Measurements from ENCODE around the gene GCHFR. TPM values are rescaled to one million over a fixed set of nuclear protein-coding genes. Genes with fewer than 3 reads are reported as not detected.

The GCHFR gene
- 3.5 and 3.6 TPM in 2 replicates for total RNA-seq

GRCh38 chr15:40763801-40764628 is at the start of gene GCHFR:
TSS of gene GCHFR (plus strand) at chr15:40764068. CDS start at chr15:40764181, 113 bp downstream.

GRCh38 chr15:40754883-40755811 is 8.7 kb upstream of the GCHFR start, which contains the start of gene RMDN3:
TSS of gene RMDN3 (minus strand) at chr15:40755254. CDS start at chr15:40754783, 471 bp downstream.

GRCh38 chr15:40769274-40770146 is 5.6 kb downstream of the GCHFR start, which contains the start of gene C15orf62:
TSS of gene C15orf62 (plus strand) at chr15:40769980. CDS start at chr15:40770496, 516 bp downstream.

GRCh38 chr15:40807028-40807887 is 43.4 kb downstream of the GCHFR start, which contains the start of the genes DNAJC17 and ZFYVE19:
TSS of gene DNAJC17 (minus strand) at chr15:40807473. CDS start at chr15:40807446, 27 bp downstream.
TSS of gene ZFYVE19 (plus strand) at chr15:40807089. CDS start at chr15:40807590, 501 bp downstream.

Small RNA genes lying within 50 kb of the gene (small RNA-seq; reads per million reads assigned to genes)
- gene SUMO2P15: not detected

Other genes with a start within 250 kb of the GCHFR start
- gene CCDC32, start 199.0 kb upstream of the GCHFR start, total RNA-seq: 19.4 and 21.3 TPM in 2 replicates
- gene RPUSD2, start 194.8 kb upstream of the GCHFR start, total RNA-seq: 10.8 and 11.7 TPM in 2 replicates
- 2.9 and 3.6 TPM in 2 replicates for gene KNL1, start 169.8 kb upstream of the GCHFR start, total RNA-seq
- 1.1 and 1.8 TPM in 2 replicates for gene RAD51, start 68.9 kb upstream of the GCHFR start, total RNA-seq
- gene RMDN3, start 8.8 kb upstream of the GCHFR start, total RNA-seq: 15.7 and 21.6 TPM in 2 replicates
- gene C15orf62, start 5.9 kb downstream of the GCHFR start, total RNA-seq: 0.12 TPM in 1 of 2 replicates, not detected in the other
- 14.1 and 16.2 TPM in 2 replicates for gene ZFYVE19, start 43.0 kb downstream of the GCHFR start, total RNA-seq
- 11.2 and 12.0 TPM in 2 replicates for gene DNAJC17, start 43.4 kb downstream of the GCHFR start, total RNA-seq
- not detected in 2 replicates for gene PPP1R14D, start 64.6 kb downstream of the GCHFR start, total RNA-seq
- 0.12 and 0.49 TPM in 2 replicates for gene SPINT1, start 80.0 kb downstream of the GCHFR start, total RNA-seq
- 0.16 and 0.24 TPM in 2 replicates for gene RHOV, start 110.2 kb downstream of the GCHFR start, total RNA-seq
- 70.6 and 74.2 TPM in 2 replicates for gene VPS18, start 130.4 kb downstream of the GCHFR start, total RNA-seq
- 0.16 TPM in 1 of 2 replicates, not detected in the other for gene DLL4, start 165.3 kb downstream of the GCHFR start, total RNA-seq
- 12.0 and 12.3 TPM in 2 replicates for gene CHAC1, start 189.4 kb downstream of the GCHFR start, total RNA-seq

Measured in hair follicle dermal papilla cell (primary cell).